ENCODE data around the gene LRRC46. TPM values are rescaled to one million over a fixed set of nuclear protein-coding genes. Genes with fewer than 3 reads are reported as not detected.
A peak's percentile ranks its signal among the peaks of the same experiment; 100 is the strongest.

LRRC46 gene
- total and polyA plus RNA-seq, 2 experiments from 2014 or later = 0.18 to 0.35 TPM

DNA sequence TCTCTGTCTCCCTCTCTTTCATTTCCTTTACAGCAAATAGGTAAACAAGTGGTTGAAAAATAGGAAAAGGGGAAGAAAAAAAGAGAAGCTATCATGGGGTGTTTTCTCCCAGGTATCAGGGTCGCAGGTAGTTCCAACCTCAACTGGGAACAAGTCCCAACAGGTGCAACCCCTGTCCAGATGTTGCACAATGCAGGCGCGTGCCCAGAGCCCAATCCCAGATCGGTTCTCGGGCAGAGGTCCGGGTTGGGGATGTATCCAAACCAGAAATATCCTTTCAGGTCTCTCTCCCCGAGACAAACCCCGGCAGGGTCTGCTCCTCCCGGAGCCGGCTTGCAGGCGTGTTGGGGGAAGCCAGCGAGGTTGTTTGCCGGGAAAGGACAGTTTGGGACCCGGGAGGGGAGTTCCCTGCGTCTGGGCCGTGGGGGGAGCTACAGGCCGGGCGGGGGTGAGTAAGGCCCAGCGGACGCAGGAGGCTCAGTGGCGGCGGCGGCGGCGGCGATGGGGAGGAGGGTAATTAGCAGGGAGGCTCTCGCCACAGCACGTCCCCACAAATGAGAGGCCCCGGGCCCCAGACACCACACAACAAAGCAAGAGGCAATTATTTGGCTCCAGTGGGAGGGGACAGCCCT, 40.7 kb downstream of the LRRC46 start (continued):
- TF ChIP-seq CREB1 (CRISPR knock-in tag; IDR thresholded peaks at IDR 0.05; ENCODE audit: low read depth) (no peak), ZNF331 (CRISPR knock-in tag; IDR thresholded peaks at IDR 0.05; ENCODE audit: low read depth) (no peak), STAT1 (IDR thresholded peaks at IDR 0.05; ENCODE audit: unreplicated experiment) (no peak), EZH2phosphoT487 (IDR thresholded peaks at IDR 0.05; ENCODE audit: unreplicated experiment) (no peak), EZH2 (IDR thresholded peaks at IDR 0.05; ENCODE audit: low read depth, unreplicated experiment) (no peak)

DNA sequence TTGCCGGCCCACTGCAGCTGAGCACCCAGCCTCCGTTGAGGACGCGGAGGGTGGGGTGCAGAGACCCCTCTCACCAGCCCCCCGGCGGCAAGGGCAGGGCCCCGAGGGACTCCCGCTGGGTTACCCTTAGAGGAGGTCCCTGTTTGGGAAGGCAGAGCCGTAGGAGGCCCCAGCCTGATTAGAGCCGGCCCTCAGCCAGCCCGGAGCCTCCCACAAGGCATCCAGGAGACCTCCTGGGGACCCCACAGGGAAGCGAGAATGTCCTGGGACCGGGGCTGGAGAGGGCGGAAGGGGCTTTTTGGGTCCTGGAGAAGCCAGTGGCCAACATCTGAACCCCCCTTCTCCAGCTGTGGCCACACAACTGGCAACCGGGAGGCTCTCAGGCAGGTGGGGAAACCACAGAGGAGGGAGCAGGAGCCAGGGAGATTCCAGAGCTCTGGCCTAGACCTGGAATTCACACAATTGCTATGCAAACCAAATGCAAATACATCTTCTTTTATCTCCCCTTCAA, 41.2 kb downstream of the LRRC46 start:
- Histone ChIP-seq H2AFZ (peak overlapping the region; percentile 98), H3K79me2 (replicated peaks; ENCODE audit: insufficient read depth) (no peaks in the 10 kb centered on the region), H3K9me2 (ENCODE audit: insufficient read depth) (no peaks in the 10 kb centered on the region), H3K27ac (ENCODE audit: low read depth) (no peak overlapping the region), H3F3A (replicated peaks; ENCODE audit: low read depth) (peaks cover 6% of the 10 kb centered on the region; the same call in 1 of the 2 replicates), H3K27me3 (ENCODE audit: insufficient read depth) (peaks cover 71% of the 10 kb centered on the region), H4K20me1 (replicated peaks; ENCODE audit: insufficient read depth) (peaks cover 5% of the 10 kb centered on the region; the same call in 1 of the 2 replicates), H3K36me3 (ENCODE audit: insufficient read depth) (no peaks in the 10 kb centered on the region), H3K4me2 (peak overlapping the region; percentile 95), H3K4me3 (peak overlapping the region; percentile 75), H3K4me1 (ENCODE audit: insufficient read depth) (peaks cover 47% of the 10 kb centered on the region)
- DNase-seq (ENCODE audit: low spot score) (peak; percentile 76), ATAC-seq (peak; percentile 70)
- H3K27ac Mint-ChIP-seq = no peak overlapping the region
- no peaks in the 10 kb centered on the region for H3K9me3 Mint-ChIP-seq
- H3K27me3 Mint-ChIP-seq (ENCODE audit: insufficient read depth, low read depth, poor library complexity) = peaks cover 53% of the 10 kb centered on the region
- H3K4me1 Mint-ChIP-seq = peaks cover 57% of the 10 kb centered on the region
- TF ChIP-seq, protein P1, sequence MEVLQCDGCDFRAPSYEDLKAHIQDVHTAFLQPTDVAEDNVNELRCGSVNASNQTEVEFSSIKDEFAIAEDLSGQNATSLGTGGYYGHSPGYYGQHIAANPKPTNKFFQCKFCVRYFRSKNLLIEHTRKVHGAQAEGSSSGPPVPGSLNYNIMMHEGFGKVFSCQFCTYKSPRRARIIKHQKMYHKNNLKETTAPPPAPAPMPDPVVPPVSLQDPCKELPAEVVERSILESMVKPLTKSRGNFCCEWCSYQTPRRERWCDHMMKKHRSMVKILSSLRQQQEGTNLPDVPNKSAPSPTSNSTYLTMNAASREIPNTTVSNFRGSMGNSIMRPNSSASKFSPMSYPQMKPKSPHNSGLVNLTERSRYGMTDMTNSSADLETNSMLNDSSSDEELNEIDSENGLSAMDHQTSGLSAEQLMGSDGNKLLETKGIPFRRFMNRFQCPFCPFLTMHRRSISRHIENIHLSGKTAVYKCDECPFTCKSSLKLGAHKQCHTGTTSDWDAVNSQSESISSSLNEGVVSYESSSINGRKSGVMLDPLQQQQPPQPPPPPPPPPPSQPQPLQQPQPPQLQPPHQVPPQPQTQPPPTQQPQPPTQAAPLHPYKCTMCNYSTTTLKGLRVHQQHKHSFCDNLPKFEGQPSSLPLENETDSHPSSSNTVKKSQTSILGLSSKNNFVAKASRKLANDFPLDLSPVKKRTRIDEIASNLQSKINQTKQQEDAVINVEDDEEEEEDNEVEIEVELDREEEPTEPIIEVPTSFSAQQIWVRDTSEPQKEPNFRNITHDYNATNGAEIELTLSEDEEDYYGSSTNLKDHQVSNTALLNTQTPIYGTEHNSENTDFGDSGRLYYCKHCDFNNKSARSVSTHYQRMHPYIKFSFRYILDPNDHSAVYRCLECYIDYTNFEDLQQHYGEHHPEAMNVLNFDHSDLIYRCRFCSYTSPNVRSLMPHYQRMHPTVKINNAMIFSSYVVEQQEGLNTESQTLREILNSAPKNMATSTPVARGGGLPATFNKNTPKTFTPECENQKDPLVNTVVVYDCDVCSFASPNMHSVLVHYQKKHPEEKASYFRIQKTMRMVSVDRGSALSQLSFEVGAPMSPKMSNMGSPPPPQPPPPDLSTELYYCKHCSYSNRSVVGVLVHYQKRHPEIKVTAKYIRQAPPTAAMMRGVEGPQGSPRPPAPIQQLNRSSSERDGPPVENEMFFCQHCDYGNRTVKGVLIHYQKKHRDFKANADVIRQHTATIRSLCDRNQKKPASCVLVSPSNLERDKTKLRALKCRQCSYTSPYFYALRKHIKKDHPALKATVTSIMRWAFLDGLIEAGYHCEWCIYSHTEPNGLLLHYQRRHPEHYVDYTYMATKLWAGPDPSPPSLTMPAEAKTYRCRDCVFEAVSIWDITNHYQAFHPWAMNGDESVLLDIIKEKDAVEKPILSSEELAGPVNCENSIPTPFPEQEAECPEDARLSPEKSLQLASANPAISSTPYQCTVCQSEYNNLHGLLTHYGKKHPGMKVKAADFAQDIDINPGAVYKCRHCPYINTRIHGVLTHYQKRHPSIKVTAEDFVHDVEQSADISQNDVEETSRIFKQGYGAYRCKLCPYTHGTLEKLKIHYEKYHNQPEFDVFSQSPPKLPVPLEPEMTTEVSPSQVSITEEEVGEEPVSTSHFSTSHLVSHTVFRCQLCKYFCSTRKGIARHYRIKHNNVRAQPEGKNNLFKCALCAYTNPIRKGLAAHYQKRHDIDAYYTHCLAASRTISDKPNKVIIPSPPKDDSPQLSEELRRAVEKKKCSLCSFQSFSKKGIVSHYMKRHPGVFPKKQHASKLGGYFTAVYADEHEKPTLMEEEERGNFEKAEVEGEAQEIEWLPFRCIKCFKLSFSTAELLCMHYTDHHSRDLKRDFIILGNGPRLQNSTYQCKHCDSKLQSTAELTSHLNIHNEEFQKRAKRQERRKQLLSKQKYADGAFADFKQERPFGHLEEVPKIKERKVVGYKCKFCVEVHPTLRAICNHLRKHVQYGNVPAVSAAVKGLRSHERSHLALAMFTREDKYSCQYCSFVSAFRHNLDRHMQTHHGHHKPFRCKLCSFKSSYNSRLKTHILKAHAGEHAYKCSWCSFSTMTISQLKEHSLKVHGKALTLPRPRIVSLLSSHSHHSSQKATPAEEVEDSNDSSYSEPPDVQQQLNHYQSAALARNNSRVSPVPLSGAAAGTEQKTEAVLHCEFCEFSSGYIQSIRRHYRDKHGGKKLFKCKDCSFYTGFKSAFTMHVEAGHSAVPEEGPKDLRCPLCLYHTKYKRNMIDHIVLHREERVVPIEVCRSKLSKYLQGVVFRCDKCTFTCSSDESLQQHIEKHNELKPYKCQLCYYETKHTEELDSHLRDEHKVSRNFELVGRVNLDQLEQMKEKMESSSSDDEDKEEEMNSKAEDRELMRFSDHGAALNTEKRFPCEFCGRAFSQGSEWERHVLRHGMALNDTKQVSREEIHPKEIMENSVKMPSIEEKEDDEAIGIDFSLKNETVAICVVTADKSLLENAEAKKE (CRISPR knock-in tag; IDR thresholded peaks at IDR 0.05) = no peak
- TF ChIP-seq POLR2AphosphoS5 (IDR thresholded peaks at IDR 0.05; ENCODE audit: low read depth) (0 out of 2 replicates have a peak, but pooled peaks have one; percentile 20), EZH2phosphoT487 (IDR thresholded peaks at IDR 0.05; ENCODE audit: unreplicated experiment) (no peak)
- TF ChIP-seq, protein P2, sequence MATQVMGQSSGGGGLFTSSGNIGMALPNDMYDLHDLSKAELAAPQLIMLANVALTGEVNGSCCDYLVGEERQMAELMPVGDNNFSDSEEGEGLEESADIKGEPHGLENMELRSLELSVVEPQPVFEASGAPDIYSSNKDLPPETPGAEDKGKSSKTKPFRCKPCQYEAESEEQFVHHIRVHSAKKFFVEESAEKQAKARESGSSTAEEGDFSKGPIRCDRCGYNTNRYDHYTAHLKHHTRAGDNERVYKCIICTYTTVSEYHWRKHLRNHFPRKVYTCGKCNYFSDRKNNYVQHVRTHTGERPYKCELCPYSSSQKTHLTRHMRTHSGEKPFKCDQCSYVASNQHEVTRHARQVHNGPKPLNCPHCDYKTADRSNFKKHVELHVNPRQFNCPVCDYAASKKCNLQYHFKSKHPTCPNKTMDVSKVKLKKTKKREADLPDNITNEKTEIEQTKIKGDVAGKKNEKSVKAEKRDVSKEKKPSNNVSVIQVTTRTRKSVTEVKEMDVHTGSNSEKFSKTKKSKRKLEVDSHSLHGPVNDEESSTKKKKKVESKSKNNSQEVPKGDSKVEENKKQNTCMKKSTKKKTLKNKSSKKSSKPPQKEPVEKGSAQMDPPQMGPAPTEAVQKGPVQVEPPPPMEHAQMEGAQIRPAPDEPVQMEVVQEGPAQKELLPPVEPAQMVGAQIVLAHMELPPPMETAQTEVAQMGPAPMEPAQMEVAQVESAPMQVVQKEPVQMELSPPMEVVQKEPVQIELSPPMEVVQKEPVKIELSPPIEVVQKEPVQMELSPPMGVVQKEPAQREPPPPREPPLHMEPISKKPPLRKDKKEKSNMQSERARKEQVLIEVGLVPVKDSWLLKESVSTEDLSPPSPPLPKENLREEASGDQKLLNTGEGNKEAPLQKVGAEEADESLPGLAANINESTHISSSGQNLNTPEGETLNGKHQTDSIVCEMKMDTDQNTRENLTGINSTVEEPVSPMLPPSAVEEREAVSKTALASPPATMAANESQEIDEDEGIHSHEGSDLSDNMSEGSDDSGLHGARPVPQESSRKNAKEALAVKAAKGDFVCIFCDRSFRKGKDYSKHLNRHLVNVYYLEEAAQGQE (IDR thresholded peaks at IDR 0.05; ENCODE audit: unreplicated experiment) = no peak
- peak overlapping the region; percentile 64 for H3K4me3 Mint-ChIP-seq
- no peaks in the 10 kb centered on the region for H3K36me3 Mint-ChIP-seq (ENCODE audit: low read depth)

All from GM23338 (cell line).